IMR-90 (cell line): Measurements from ENCODE around the gene RFTN2. TPM values are rescaled to one million over a fixed set of nuclear protein-coding genes. Genes with fewer than 3 reads are reported as not detected.

Source experiments
- ATAC-seq: fragments of 200-7000 bp; cut with Tn5 transposase; 2 replicates; pipeline ENCODE4 v1.9.1; 2020; ENCODE audit warnings: low read depth, mild to moderate bottlenecking, moderate library complexity
- BruUV-seq: library from RNA; stranded (reverse); fragments of 400-500 nt; replicated peaks from 2 replicates; lab custom pipeline; 2021; lab: Mats Ljungman, UMichigan
- CTCF ChIA-PET: fragments of 300-600 bp; formaldehyde crosslinking; extraction: SDS; loops from one replicate; lab custom pipeline; 2021; ENCODE audit warnings: antibody characterized with exemption; lab: Yijun Ruan, JAX
- POLR2A ChIA-PET: fragments of 300-600 bp; sonication (Branson Sonifier 250); formaldehyde crosslinking; loops from one replicate; lab custom pipeline; 2022; ENCODE audit warnings: antibody characterized with exemption; ENCODE audit not compliant: unreplicated experiment; lab: Charles Lee
- DNase-seq: peaks from one replicate; pipeline ENCODE4 v3.0.0; 2013
- H2AFZ ChIP-seq: replicated peaks from 2 replicates; pipeline ENCODE3; 2013; ENCODE audit warnings: low read length, mild to moderate bottlenecking; ENCODE audit not compliant: poor library complexity
- H2AK5ac ChIP-seq: 2 replicates; pipeline ENCODE4 v1.6.1; 2013; ENCODE audit warnings: low read depth, low read length, inconsistent platforms
- H2AK9ac ChIP-seq: replicated peaks from 2 replicates; pipeline ENCODE3; 2013; ENCODE audit warnings: mild to moderate bottlenecking, low read depth, low read length, moderate library complexity; ENCODE audit not compliant: poor library complexity
- H2BK120ac ChIP-seq: 2 replicates; pipeline ENCODE4 v1.6.1; 2013; ENCODE audit warnings: low read depth, low read length, inconsistent platforms
- H2BK15ac ChIP-seq: 3 replicates; pipeline ENCODE4 v1.6.1; 2013; ENCODE audit warnings: low read depth, low read length, inconsistent platforms
- H2BK20ac ChIP-seq: 2 replicates; pipeline ENCODE4 v1.6.1; 2013; ENCODE audit warnings: low read depth, mild to moderate bottlenecking, inconsistent platforms, low read length, moderate library complexity
- H2BK5ac ChIP-seq: 2 replicates; pipeline ENCODE4 v1.6.1; 2013; ENCODE audit warnings: mild to moderate bottlenecking, low read depth, low read length, inconsistent platforms; ENCODE audit not compliant: poor library complexity, severe bottlenecking
- H3K14ac ChIP-seq: replicated peaks from 2 replicates; pipeline ENCODE4 v1.6.1; 2013; ENCODE audit warnings: low read depth, low read length, inconsistent platforms
- H3K18ac ChIP-seq: 2 replicates; pipeline ENCODE4 v1.6.1; 2013; ENCODE audit warnings: low read depth, low read length, control low read depth
- H3K23ac ChIP-seq: 2 replicates; pipeline ENCODE4 v1.6.1; 2013; ENCODE audit warnings: low read depth, low read length, inconsistent platforms
- H3K27ac ChIP-seq: 2 replicates; pipeline ENCODE4 v1.5.1; 2013; ENCODE audit warnings: mild to moderate bottlenecking, control low read depth, low read length; ENCODE audit not compliant: insufficient read depth
- H3K27me3 ChIP-seq: 2 replicates; pipeline ENCODE4 v1.6.1; 2013; ENCODE audit warnings: low read length; ENCODE audit not compliant: control insufficient read depth, insufficient read depth
- H3K36me3 ChIP-seq: 2 replicates; pipeline ENCODE4 v1.6.1; 2013; ENCODE audit warnings: low read length, mixed read lengths; ENCODE audit not compliant: control insufficient read depth, insufficient read depth
- H3K4ac ChIP-seq: 2 replicates; pipeline ENCODE4 v1.6.1; 2013; ENCODE audit warnings: low read depth, low read length, inconsistent platforms
- H3K4me1 ChIP-seq: 2 replicates; pipeline ENCODE4 v1.6.1; 2013; ENCODE audit warnings: low read length, mixed read lengths; ENCODE audit not compliant: control insufficient read depth, insufficient read depth
- H3K4me2 ChIP-seq: 2 replicates; pipeline ENCODE4 v1.6.1; 2013; ENCODE audit warnings: low read depth, mild to moderate bottlenecking, control low read depth, low read length, moderate library complexity
- H3K4me3 ChIP-seq: 2 replicates; pipeline ENCODE4 v1.5.1; 2013; ENCODE audit warnings: low read depth, mild to moderate bottlenecking, control low read depth, low read length, moderate library complexity; ENCODE audit not compliant: insufficient read depth
- H3K56ac ChIP-seq: 2 replicates; pipeline ENCODE4 v1.6.1; 2013; ENCODE audit warnings: low read length, inconsistent platforms; ENCODE audit not compliant: insufficient read depth; ENCODE audit errors: extremely low read depth
- H3K79me1 ChIP-seq, 2 experiments: 2 replicates each; pipeline ENCODE4 v1.6.1; 2013; ENCODE audit warnings: low read length in 2 of 2, inconsistent platforms in 1 of 2, low read depth in 1 of 2
- H3K9ac ChIP-seq: 2 replicates; pipeline ENCODE4 v1.6.1; 2013; ENCODE audit warnings: low read depth, low read length, control low read depth
- H3K9me1 ChIP-seq: 2 replicates; pipeline ENCODE4 v1.6.1; 2013; ENCODE audit warnings: low read length, inconsistent platforms; ENCODE audit not compliant: insufficient read depth
- H3K9me3 ChIP-seq: 2 replicates; pipeline ENCODE4 v1.6.1; 2013; ENCODE audit warnings: low read length; ENCODE audit not compliant: control insufficient read depth, insufficient read depth
- H4K20me1 ChIP-seq: 2 replicates; pipeline ENCODE4 v1.6.1; 2013; ENCODE audit warnings: low read length, inconsistent platforms; ENCODE audit not compliant: insufficient read depth
- H4K5ac ChIP-seq: 2 replicates; pipeline ENCODE4 v1.6.1; 2013; ENCODE audit warnings: mild to moderate bottlenecking, low read depth, low read length, control low read depth
- H4K8ac ChIP-seq, 2 experiments: 2 replicates each; pipeline ENCODE4 v1.6.1; 2013; ENCODE audit warnings: low read depth in 2 of 2, low read length in 2 of 2, control low read depth in 1 of 2, inconsistent platforms in 1 of 2
- H4K91ac ChIP-seq: 2 replicates; pipeline ENCODE4 v1.6.1; 2013; ENCODE audit warnings: low read depth, low read length, inconsistent platforms; ENCODE audit not compliant: insufficient read depth
- CEBPB ChIP-seq: IDR thresholded peaks from 2 replicates; pipeline ENCODE4 v1.6.1; 2012; ENCODE audit warnings: low read depth, low read length, improper control_type of control experiment
- CHD1 ChIP-seq: IDR thresholded peaks from 2 replicates; pipeline ENCODE4 v1.6.1; 2012; ENCODE audit warnings: low read depth, low read length, improper control_type of control experiment
- CTCF ChIP-seq: conservative IDR thresholded peaks from 2 replicates; pipeline ENCODE4 v1.5.1; 2012; ENCODE audit warnings: mild to moderate bottlenecking, low read depth, low read length, improper control_type of control experiment
- ELK1 ChIP-seq: fragments of 150-350 bp; IDR thresholded peaks from 2 replicates; pipeline ENCODE4 v1.6.1; 2016; ENCODE audit warnings: low read depth, mild to moderate bottlenecking, low read length, moderate library complexity, borderline replicate concordance
- MAFK ChIP-seq: IDR thresholded peaks from 2 replicates; pipeline ENCODE4 v1.6.1; 2012; ENCODE audit warnings: low read depth, low read length, improper control_type of control experiment
- MAZ ChIP-seq: IDR thresholded peaks from 2 replicates; pipeline ENCODE4 v1.6.1; 2012; ENCODE audit warnings: low read depth, mild to moderate bottlenecking, low read length, improper control_type of control experiment, moderate library complexity, borderline replicate concordance
- MXI1 ChIP-seq: IDR thresholded peaks from 2 replicates; pipeline ENCODE4 v1.6.1; 2012; ENCODE audit warnings: low read depth, mild to moderate bottlenecking, low read length, moderate library complexity, borderline replicate concordance
- POLR2A ChIP-seq: IDR thresholded peaks from 2 replicates; pipeline ENCODE4 v1.6.1; 2012; ENCODE audit warnings: mild to moderate bottlenecking, low read depth, low read length
- SMC3 ChIP-seq: fragments of 150-350 bp; IDR thresholded peaks from 2 replicates; pipeline ENCODE4 v1.6.1; 2016; ENCODE audit warnings: low read depth, mild to moderate bottlenecking, antibody characterized with exemption, low read length, moderate library complexity
- WGBS, 2 experiments: methylation state at CpG; one replicate each; pipeline versions ENCODE4 v1.1.5 to v1.1.7; 2013; ENCODE audit warnings: missing lambda C conversion rate in 2 of 2; ENCODE audit not compliant: insufficient read length in 1 of 2; ENCODE audit errors: extremely low coverage in 2 of 2; 5-methylcytosine and 5-hydroxymethylcytosine counted together
- dilution Hi-C: fragments of 300-500 bp; cut with HindIII; formaldehyde crosslinking; loops from one replicate; pipeline ENCODE4 v1.14.3; 2018; ENCODE audit warnings: low sequenced_read_pairs; ENCODE audit not compliant: unreplicated experiment
- in situ Hi-C: fragments of 300-500 bp; cut with MboI; formaldehyde crosslinking; loops from 3 replicates; pipeline ENCODE4 v1.14.3; 2019; ENCODE audit warnings: low sequenced_read_pairs, inconsistent platforms, mixed read lengths
- intact Hi-C: fragments of 100-400 bp; cut with micrococcal nuclease; formaldehyde crosslinking; loops from 2 replicates; pipeline ENCODE4 v1.10.0; 2022
- polyA plus RNA-seq, 3 experiments: library from polyadenylated mRNA; depleted of rRNA; stranded (reverse); fragments of >200 nt; gene quantifications; 2 replicates each; pipeline ENCODE4 v1.2.3, GENCODE V29; 2012; ENCODE audit warnings: low replicate concordance in 1 of 3
- total RNA-seq: library from RNA; depleted of rRNA; stranded (reverse); fragments of >200 nt; gene quantifications from 2 replicates; pipeline ENCODE4 v1.2.3, GENCODE V29; 2012

Gene RFTN2
- total and polyA plus RNA-seq, 2 of the 4 experiments (the other 2 are of a cell fraction) = 0.44 to 2.3 TPM

GRCh38 chr2:197673606-197674005, 1.8 kb downstream of the RFTN2 start:
- no peak overlapping the region for H2AK9ac ChIP-seq
- H3K9ac ChIP-seq = no peak overlapping the region
- no peak overlapping the region for H2AFZ ChIP-seq
- ATAC-seq = no peak
- no peak overlapping the region; the same call in 1 of the 2 replicates for H3K56ac ChIP-seq
- ChIA-PET CTCF (interaction anchor here (0.6 kb wide), 2 partner anchors 72 to 214 kb away, joined by 3 to 5 read pairs; no protein-coding TSS in a partner anchor), POLR2A (no interaction called here)
- H3K27ac ChIP-seq = no peak overlapping the region
- no peak overlapping the region for H4K91ac ChIP-seq
- H4K20me1 ChIP-seq = no peaks in the 10 kb centered on the region
- H3K79me1 ChIP-seq = peaks cover 0 to 10% of the 10 kb centered on the region in 2 experiments; a peak in 2 of 4 replicates
- no peak for DNase-seq
- in situ Hi-C loops = no loop called here
- H2BK5ac ChIP-seq = no peak overlapping the region
- H3K27me3 ChIP-seq = no peaks in the 10 kb centered on the region
- no peak overlapping the region for H3K4ac ChIP-seq
- dilution Hi-C loops = no loop called here
- TF ChIP-seq SMC3 (no peak), ELK1 (no peak), MAFK (no peak), MAZ (no peak), CHD1 (no peak), MXI1 (no peak), CTCF (no peak), CEBPB (no peak), POLR2A (no peak)
- H3K9me3 ChIP-seq = no peaks in the 10 kb centered on the region
- no peak overlapping the region for H2BK120ac ChIP-seq
- peaks cover 9% of the 10 kb centered on the region for H3K4me1 ChIP-seq
- no peaks in the 10 kb centered on the region for H3K36me3 ChIP-seq
- no peak overlapping the region for H2AK5ac ChIP-seq
- no peak overlapping the region for H4K5ac ChIP-seq
- BruUV-seq = no TSS peak
- WGBS, 2 experiments = no CpG with 5 or more reads among the region's 1 CpG
- peaks cover 10% of the 10 kb centered on the region for H3K9me1 ChIP-seq
- intact Hi-C loops = loop anchor here (2.0 to 5.0 kb wide), 2 partner anchors 25 to 156 kb away; partner anchors contain the start of gene MOB4
- no peak overlapping the region for H2BK20ac ChIP-seq
- peak overlapping the region; percentile 14 for H3K4me2 ChIP-seq
- H3K4me3 ChIP-seq = no peak overlapping the region
- H3K14ac ChIP-seq = no peak overlapping the region
- no peak overlapping the region for H4K8ac ChIP-seq
- peak overlapping the region; percentile 7; the same call in 1 of the 2 replicates for H3K23ac ChIP-seq
- H3K18ac ChIP-seq = no peak overlapping the region
- no peak overlapping the region for H2BK15ac ChIP-seq
